ENCODE data around the gene PCMT1. TPM values are rescaled to one million over a fixed set of nuclear protein-coding genes. Genes with fewer than 3 reads are reported as not detected.

Gene PCMT1
- total and polyA plus RNA-seq, 9 of the 15 experiments (the other 6 are each of a cell fraction or from before 2014, with no cell fraction given): 217 to 541 (median 327) TPM

DNA sequence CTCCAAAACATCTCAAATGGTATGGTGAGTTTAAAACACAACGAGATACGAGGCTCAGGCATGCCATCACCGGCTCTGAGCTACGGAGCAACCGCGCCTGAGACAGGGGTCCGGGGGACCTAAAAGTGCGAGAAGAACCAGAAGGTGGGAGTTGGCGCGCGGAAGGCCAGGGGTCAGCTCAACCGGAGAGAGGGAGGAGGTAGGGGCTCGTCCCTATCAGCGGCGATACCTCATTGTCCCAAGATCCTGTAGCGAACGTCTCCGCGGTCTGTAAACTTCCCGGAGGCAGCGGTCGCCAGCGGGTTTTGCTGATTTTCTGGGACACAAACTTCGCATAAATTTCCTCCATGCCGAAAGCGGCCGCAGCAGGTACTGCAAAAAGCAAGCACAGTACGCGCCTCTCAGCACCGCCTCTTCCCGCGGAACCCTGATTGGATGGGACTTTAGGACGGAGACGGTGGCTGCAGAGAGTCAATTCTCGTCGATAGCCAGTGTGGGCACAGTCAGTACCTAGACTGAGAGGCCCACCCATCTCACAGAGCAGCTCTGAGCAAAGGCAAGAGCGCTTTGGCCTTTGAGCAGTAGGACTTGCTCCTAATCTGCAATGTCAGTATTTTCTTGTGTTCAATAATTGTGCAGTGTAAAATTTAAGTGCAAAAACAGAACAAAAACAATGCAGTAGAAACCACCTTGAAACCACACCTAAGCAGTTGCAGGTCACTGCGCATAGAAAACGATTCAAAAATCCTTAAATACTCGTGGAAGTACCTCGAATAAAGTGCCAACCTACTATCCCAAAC lies 3.2 kb upstream of the PCMT1 start, which contains the start of gene NUP43 (continued):
- peak; percentile 76 for TF ChIP-seq MYC (IDR thresholded peaks at IDR 0.05; ENCODE audit: low read depth, low read length)
- no peak for TF ChIP-seq MYC (CRISPR knock-in tag; IDR thresholded peaks at IDR 0.05; ENCODE audit: borderline replicate concordance, low read depth)
- peak; percentile 72 for TF ChIP-seq JUND (IDR thresholded peaks at IDR 0.05; ENCODE audit: borderline replicate concordance, low read depth, low read length)
- peak; percentile 35; the same call in 2 of the 3 replicates for TF ChIP-seq JUND (tag; IDR thresholded peaks at IDR 0.05; ENCODE audit: borderline replicate concordance, low read depth, low read length)
- TF ChIP-seq, protein P1, sequence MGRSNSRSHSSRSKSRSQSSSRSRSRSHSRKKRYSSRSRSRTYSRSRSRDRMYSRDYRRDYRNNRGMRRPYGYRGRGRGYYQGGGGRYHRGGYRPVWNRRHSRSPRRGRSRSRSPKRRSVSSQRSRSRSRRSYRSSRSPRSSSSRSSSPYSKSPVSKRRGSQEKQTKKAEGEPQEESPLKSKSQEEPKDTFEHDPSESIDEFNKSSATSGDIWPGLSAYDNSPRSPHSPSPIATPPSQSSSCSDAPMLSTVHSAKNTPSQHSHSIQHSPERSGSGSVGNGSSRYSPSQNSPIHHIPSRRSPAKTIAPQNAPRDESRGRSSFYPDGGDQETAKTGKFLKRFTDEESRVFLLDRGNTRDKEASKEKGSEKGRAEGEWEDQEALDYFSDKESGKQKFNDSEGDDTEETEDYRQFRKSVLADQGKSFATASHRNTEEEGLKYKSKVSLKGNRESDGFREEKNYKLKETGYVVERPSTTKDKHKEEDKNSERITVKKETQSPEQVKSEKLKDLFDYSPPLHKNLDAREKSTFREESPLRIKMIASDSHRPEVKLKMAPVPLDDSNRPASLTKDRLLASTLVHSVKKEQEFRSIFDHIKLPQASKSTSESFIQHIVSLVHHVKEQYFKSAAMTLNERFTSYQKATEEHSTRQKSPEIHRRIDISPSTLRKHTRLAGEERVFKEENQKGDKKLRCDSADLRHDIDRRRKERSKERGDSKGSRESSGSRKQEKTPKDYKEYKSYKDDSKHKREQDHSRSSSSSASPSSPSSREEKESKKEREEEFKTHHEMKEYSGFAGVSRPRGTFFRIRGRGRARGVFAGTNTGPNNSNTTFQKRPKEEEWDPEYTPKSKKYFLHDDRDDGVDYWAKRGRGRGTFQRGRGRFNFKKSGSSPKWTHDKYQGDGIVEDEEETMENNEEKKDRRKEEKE (IDR thresholded peaks at IDR 0.05; ENCODE audit: borderline replicate concordance in 1 of 2, control insufficient read depth in 1 of 2, low read depth in 2 of 2, low read length in 1 of 2): no peak
- no peak for TF ChIP-seq NONO (IDR thresholded peaks at IDR 0.05; ENCODE audit: low read depth in 2 of 2, low read length in 1 of 2)
- TF ChIP-seq TAF1 (IDR thresholded peaks at IDR 0.05; ENCODE audit: control insufficient read depth, extremely low read depth, insufficient read depth, low read length, severe bottlenecking): peak; percentile 79
- TF ChIP-seq, protein P2, sequence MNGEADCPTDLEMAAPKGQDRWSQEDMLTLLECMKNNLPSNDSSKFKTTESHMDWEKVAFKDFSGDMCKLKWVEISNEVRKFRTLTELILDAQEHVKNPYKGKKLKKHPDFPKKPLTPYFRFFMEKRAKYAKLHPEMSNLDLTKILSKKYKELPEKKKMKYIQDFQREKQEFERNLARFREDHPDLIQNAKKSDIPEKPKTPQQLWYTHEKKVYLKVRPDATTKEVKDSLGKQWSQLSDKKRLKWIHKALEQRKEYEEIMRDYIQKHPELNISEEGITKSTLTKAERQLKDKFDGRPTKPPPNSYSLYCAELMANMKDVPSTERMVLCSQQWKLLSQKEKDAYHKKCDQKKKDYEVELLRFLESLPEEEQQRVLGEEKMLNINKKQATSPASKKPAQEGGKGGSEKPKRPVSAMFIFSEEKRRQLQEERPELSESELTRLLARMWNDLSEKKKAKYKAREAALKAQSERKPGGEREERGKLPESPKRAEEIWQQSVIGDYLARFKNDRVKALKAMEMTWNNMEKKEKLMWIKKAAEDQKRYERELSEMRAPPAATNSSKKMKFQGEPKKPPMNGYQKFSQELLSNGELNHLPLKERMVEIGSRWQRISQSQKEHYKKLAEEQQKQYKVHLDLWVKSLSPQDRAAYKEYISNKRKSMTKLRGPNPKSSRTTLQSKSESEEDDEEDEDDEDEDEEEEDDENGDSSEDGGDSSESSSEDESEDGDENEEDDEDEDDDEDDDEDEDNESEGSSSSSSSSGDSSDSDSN (IDR thresholded peaks at IDR 0.05; ENCODE audit: borderline replicate concordance in 1 of 2, low read depth in 2 of 2, low read length in 2 of 2): no peak
- no peak for TF ChIP-seq GTF2F1 (IDR thresholded peaks at IDR 0.05; ENCODE audit: low read depth, low read length)
- TF ChIP-seq, protein P3, sequence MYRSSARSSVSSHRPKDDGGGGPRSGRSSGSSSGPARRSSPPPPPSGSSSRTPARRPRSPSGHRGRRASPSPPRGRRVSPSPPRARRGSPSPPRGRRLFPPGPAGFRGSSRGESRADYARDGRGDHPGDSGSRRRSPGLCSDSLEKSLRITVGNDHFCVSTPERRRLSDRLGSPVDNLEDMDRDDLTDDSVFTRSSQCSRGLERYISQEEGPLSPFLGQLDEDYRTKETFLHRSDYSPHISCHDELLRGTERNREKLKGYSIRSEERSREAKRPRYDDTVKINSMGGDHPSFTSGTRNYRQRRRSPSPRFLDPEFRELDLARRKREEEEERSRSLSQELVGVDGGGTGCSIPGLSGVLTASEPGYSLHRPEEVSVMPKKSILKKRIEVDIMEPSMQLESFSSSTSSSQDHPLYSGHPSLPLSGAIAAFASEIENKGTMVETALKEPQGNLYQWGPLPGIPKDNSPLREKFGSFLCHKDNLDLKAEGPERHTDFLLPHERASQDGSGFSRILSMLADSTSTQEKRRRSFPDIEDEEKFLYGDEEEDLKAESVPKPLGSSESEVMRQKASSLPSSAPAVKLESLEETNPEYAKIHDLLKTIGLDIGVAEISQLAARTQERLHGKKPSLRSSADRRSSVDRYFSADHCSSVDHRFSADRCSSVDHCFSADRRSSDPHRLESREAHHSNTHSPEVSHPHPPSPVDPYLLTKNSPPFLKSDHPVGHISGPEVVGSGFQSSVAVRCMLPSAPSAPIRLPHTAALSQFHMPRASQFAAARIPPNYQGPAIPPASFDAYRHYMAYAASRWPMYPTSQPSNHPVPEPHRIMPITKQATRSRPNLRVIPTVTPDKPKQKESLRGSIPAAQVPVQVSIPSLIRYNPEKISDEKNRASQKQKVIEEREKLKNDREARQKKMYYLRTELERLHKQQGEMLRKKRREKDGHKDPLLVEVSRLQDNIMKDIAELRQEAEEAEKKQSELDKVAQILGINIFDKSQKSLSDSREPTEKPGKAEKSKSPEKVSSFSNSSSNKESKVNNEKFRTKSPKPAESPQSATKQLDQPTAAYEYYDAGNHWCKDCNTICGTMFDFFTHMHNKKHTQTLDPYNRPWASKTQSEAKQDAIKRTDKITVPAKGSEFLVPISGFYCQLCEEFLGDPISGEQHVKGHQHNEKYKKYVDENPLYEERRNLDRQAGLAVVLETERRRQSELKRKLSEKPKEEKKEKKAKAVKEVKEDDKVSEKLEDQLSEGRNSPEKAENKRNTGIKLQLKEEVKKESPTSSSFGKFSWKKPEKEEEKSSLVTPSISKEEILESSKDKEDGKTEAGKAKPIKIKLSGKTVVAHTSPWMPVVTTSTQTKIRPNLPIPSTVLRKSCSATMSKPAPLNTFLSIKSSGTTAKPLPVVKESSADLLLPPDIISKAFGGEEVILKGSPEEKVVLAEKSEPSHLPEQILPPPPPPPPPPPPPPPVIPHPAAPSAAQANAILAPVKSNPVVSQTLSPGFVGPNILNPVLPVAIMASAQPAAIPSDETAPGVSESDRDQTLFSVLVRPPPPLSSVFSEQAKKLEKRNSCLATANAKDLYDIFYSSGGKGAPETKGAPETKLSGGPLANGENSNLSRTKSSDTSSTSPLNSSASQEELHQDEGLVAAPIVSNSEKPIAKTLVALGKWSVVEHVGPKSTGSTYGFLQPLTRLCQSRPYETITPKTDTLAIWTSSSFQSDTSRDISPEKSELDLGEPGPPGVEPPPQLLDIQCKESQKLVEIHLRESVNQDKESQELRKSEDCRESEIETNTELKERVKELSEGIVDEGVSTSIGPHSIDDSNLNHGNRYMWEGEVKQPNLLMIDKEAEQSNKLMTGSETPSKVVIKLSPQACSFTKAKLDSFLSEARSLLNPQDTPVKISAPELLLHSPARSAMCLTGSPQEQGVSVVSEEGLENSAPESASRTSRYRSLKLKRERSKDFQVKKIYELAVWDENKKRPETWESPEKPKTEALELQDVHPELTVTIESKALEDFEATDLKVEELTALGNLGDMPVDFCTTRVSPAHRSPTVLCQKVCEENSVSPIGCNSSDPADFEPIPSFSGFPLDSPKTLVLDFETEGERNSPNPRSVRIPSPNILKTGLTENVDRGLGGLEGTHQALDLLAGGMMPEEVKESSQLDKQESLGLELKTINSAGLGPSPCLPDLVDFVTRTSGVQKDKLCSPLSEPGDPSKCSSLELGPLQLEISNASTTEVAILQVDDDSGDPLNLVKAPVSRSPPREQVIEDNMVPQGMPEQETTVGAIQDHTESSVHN (IDR thresholded peaks at IDR 0.05; ENCODE audit: borderline replicate concordance in 1 of 2, low read depth in 1 of 2): no peak
